GM19351 (cell line): ENCODE measurements around the gene SPATA33.
"Not testable (repeated sequence)": the region's sequence is repeated elsewhere in the genome, so short reads cannot be mapped to it uniquely, and the experiment has no call there.

Experiments used
- ATAC-seq: cut with Tn5 transposase; IDR thresholded peaks from one replicate; pipeline ENCODE4 v1.9.1; 2021; ENCODE audit warnings: mild to moderate bottlenecking, moderate library complexity; ENCODE audit not compliant: unreplicated experiment

Gene SPATA33

DNA sequence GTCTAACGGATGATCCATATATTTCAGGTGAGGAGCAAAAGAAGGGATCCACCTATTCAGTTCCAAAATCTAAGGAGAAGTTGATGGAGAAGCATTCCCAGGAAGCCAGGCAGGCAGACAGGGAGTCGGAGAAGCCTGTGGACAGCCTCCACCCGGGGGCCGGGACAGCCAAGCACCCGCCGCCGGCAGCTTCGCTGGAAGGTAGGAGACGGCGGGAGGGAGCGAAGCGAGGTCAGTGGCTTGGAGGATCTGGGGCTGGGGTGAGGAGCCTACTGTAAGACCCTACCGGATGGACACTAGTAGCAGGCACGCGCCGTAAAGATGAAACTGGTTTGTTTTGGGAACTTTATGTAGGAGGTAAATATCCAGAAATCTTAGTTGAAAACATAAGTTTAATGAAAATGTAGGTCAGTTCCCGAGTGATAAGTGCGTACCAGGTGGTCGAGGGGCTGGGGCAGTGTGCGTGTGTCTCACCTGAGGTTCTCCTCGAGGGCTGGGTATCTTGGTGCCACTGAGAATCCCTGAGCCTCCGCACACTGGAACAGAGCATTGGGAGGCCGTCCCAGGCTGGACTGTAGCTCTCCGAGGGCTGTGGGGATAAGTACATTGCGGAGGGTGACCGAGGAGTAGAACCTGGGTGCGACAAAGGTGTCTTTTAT lies 714 bp downstream of the SPATA33 start:
- no peak for ATAC-seq

DNA sequence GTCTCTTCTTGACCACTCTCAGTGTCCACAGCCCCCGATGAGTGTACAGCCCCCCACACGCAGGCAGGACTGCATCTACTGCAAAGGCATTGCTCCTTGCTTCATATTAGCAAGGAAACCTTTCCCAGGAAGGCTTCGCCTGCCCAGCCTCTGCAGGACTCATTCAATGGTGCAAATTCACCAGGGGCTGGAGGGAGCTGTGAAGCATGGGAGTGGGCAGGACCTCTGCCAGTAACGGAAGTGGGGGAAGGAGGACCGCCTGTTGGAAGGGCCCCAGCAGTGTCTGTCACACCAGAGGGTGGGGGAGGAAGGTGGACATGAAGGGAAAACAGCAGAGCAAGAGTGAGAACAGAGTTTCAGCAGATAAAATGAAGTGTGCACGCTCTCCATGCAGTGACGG lies 2.5 kb downstream of the SPATA33 start:
- no peak for ATAC-seq

- no peak for ATAC-seq
These were observed 3.6 kb downstream of the SPATA33 start for GRCh38 chr16:89661215-89661614.

GRCh38 chr16:89664238-89664637 lies 6.6 kb downstream of the SPATA33 start:
- ATAC-seq: not testable (repeated sequence)

DNA sequence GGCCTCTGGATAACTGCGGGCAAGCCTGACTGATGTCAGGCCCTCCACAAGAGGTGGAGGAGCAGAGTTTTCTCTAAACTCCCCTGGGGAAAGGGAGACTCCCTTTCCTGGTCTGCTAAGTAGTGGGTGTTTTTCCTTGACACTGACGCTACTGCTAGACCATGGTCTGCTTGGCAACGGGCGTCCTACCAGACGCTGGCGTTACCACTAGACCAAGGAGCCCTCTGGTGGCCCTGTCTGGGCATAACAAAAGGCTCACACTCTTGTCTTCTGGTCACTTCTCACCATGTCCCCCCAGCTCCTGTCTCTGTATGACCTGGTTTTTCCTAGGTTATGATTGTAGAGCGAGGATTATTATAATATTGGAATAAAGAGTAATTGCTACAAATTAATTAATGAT lies 9.4 kb downstream of the SPATA33 start:
- not testable (repeated sequence) for ATAC-seq

DNA sequence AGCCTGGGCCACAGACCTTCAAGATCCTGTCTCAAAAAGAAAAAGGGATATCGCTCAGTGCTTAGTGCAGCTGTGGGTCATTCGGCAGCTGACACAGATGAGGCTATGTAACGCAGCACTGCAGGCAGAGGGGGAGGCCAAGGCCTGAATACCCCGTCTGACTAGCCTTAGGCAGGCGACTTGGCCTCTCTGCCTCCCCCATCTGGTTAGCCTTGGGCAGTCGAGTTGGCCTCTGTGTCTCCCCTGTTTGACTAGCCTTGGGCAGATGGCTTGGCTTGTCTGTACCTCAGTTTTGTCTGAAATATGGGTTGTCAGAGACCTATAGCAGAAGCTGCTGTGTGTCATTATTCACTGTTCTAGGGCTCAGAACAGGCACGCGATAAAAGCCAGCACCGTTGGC lies 10.0 kb downstream of the SPATA33 start:
- no peak for ATAC-seq

DNA sequence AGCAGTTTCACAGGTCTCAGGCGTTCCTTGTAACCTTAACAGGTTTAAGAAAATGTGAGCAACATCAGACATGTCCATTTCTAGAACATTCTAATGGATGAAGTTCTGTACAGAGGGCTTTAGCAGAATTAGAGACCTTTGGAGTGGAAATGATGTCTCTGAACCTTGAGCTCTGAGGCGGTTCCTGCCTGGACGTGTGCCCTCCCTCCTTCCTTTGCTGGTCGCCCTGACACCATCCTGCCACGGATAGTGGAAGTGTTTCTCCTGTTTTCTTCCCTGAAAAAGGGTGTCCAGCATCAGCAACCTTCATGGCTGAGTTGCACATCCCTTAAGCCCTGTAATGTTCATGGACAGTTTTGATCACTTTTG lies 11.1 kb downstream of the SPATA33 start:
- ATAC-seq: no peak

GRCh38 chr16:89669755-89670154 lies 12.1 kb downstream of the SPATA33 start:
- ATAC-seq: no peak

GRCh38 chr16:89670496-89671431 lies 13.1 kb downstream of the SPATA33 start:
- no peak for ATAC-seq

DNA sequence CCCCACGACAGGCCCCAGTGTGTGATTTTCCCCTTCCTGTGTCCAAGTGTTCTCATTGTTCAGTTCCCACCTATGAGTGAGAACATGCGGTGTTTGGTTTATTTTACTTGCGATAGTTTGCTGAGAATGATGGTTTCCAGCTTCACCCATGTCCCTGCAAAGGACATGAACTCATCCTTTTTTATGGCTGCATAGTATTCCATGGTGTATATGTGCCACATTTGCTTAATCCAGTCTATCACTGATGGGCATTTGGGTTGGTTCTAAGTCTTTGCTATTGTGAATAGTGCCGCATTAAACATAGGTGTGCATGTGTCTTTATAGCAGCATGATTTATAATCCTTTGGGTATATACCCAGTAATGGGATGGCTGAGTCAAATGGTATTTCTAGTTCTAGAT lies 13.9 kb downstream of the SPATA33 start:
- ATAC-seq: not testable (repeated sequence)

- no peak for ATAC-seq
These were observed 14.7 kb downstream of the SPATA33 start for GRCh38 chr16:89672177-89672941.

DNA sequence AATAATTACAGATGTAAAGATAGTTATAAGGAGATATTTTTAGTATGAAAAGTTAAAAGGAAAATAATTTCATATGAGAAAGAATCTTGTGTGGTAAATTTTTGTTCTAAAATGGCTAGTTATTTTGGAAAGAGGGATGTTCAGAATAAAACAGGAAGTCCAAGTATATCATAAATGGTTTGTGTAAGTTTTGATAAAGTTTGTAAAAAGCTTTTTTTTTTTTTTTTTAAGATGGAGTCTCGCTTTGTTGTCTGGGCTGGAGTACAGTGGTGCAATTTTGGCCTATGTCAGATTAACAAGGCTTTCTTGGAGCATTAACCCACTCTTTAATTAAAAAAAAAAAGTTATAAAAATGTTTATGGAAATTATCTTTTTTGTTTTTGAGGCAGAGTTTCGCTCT lies 20.6 kb downstream of the SPATA33 start:
- ATAC-seq: no peak

- ATAC-seq: no peak
These were observed 28.3 kb downstream of the SPATA33 start for GRCh38 chr16:89685916-89686315.

- ATAC-seq: peak; percentile 81
These were observed 29.0 kb downstream of the SPATA33 start, which contains the start of gene CDK10 for GRCh38 chr16:89686520-89687091. CDK10 (plus strand) TSS chr16:89686689; CDS start chr16:89686711, 22 bp downstream.

- ATAC-seq: peak; percentile 29
These were observed 29.7 kb downstream of the SPATA33 start for GRCh38 chr16:89687092-89687940.

GRCh38 chr16:89688395-89688794 lies 30.8 kb downstream of the SPATA33 start:
- ATAC-seq: no peak

DNA sequence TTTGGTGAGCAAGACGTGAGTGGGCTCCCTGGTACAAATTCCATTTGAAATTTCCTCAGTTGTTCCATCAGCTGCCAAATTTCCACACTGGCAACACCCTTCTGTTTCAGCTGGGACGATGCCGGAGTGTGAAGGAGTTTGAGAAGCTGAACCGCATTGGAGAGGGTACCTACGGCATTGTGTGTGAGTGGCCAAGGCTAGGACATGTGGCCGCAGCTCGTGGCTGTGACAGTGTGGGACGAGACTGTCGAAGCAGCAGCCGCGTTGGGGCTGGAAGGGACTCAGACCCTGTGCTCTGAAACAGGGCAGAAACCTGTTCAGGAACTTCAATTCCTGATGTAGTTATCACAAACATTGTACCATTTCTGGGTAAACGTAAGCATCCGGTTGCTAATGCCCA lies 31.5 kb downstream of the SPATA33 start:
- no peak for ATAC-seq

- not testable (repeated sequence) for ATAC-seq
These were observed 32.0 kb downstream of the SPATA33 start for GRCh38 chr16:89689621-89690020.

GRCh38 chr16:89690392-89690901 lies 32.8 kb downstream of the SPATA33 start:
- no peak for ATAC-seq
